PC-3 (cell line): ENCODE measurements around the gene AIG1.

Source experiments
- CTCF ChIP-seq: fragments of 300-600 bp; sonication (generic); conservative IDR thresholded peaks from 2 replicates; pipeline ENCODE4 v1.5.1; 2017; ENCODE audit warnings: antibody characterized with exemption, low read depth, mild to moderate bottlenecking, low read length
- EZH2phosphoT487 ChIP-seq: fragments of 300-600 bp; sonication (generic); IDR thresholded peaks from 2 replicates; pipeline ENCODE4 v1.6.1; 2018; ENCODE audit warnings: mild to moderate bottlenecking, antibody characterized with exemption, low read length, borderline replicate concordance

- TF ChIP-seq CTCF (no peak), EZH2phosphoT487 (no peak)
Observed at GRCh38 chr6:143197377-143197776, 136.7 kb downstream of the AIG1 start.
